CD14-positive monocyte (primary cell): ENCODE measurements around the gene TRIM33. TPM values are rescaled to one million over a fixed set of nuclear protein-coding genes. Genes with fewer than 3 reads are reported as not detected.
"Not testable (repeated sequence)": the region's sequence is repeated elsewhere in the genome, so short reads cannot be mapped to it uniquely, and the experiment has no call there.

ENCODE experiments used
- DNase-seq, 3 donors: peaks; one replicate each; pipeline ENCODE4 v3.0.0-alpha.2; 2011 to 2022
- H2AFZ ChIP-seq: 2 replicates; pipeline ENCODE4 v1.6.0; 2012; ENCODE audit warnings: mild to moderate bottlenecking, low read depth, low read length, inconsistent platforms; ENCODE audit not compliant: insufficient read depth, poor library complexity, severe bottlenecking
- H3K27ac ChIP-seq, 2 donors: 1 replicate in 1 of 2; 2 replicates in 1 of 2; pipeline ENCODE4 v1.5.1; 2012 to 2013; ENCODE audit warnings: low read length in 2 of 2, control low read depth in 1 of 2, inconsistent platforms in 1 of 2, low read depth in 1 of 2, mild to moderate bottlenecking in 1 of 2
- H3K27me3 ChIP-seq, 2 donors: one replicate each; pipeline versions ENCODE4 v1.6.0 to v1.6.1; 2011 to 2013; ENCODE audit warnings: low read length in 2 of 2; ENCODE audit not compliant: control insufficient read depth in 2 of 2, insufficient read depth in 2 of 2
- H3K36me3 ChIP-seq, 2 donors: replicated peaks in 1 of 2; 1 replicate in 1 of 2; 2 replicates in 1 of 2; pipeline versions ENCODE4 v1.5.1 to v1.6.1; 2012 to 2013; ENCODE audit warnings: low read length in 2 of 2, control low read depth in 1 of 2, inconsistent platforms in 1 of 2, mild to moderate bottlenecking in 1 of 2; ENCODE audit not compliant: insufficient read depth in 2 of 2, control insufficient read depth in 1 of 2
- H3K4me1 ChIP-seq, 2 donors: 1 replicate in 1 of 2; 2 replicates in 1 of 2; pipeline versions ENCODE4 v1.5.1 to v1.6.1; 2012 to 2013; ENCODE audit warnings: low read length in 2 of 2, control low read depth in 1 of 2, inconsistent platforms in 1 of 2, mild to moderate bottlenecking in 1 of 2, moderate library complexity in 1 of 2; ENCODE audit not compliant: insufficient read depth in 2 of 2, control insufficient read depth in 1 of 2
- H3K4me2 ChIP-seq: replicated peaks from 2 replicates; pipeline ENCODE3; 2012; ENCODE audit warnings: low read length, moderate library complexity, mild to moderate bottlenecking; ENCODE audit not compliant: poor library complexity, severe bottlenecking; ENCODE audit errors: extremely low read depth
- H3K4me3 ChIP-seq, 3 experiments: fragments of 200-600 bp in 1 of 3; sonication (generic) in 1 of 3; replicated peaks in 1 of 3; 1 replicate in 2 of 3; 2 replicates in 1 of 3; pipeline ENCODE4 v1.5.1; 2011 to 2013; ENCODE audit warnings: low read length in 3 of 3, mild to moderate bottlenecking in 3 of 3, control low read depth in 2 of 3, low read depth in 2 of 3, inconsistent platforms in 1 of 3, moderate library complexity in 1 of 3
- H3K79me2 ChIP-seq: 2 replicates; pipeline ENCODE4 v1.6.0; 2012; ENCODE audit warnings: mild to moderate bottlenecking, control low read depth, inconsistent platforms, low read length, moderate library complexity; ENCODE audit not compliant: insufficient read depth
- H3K9ac ChIP-seq: 2 replicates; pipeline ENCODE4 v1.6.0; 2017; ENCODE audit warnings: low read length, mild to moderate bottlenecking; ENCODE audit not compliant: insufficient read depth, poor library complexity, severe bottlenecking
- H3K9me3 ChIP-seq, 2 donors: replicated peaks in 1 of 2; 1 replicate in 1 of 2; 2 replicates in 1 of 2; pipeline versions ENCODE4 v1.5.1 to v1.6.1; 2012 to 2013; ENCODE audit warnings: low read length in 2 of 2, control low read depth in 1 of 2; ENCODE audit not compliant: control insufficient read depth in 1 of 2, insufficient read depth in 1 of 2
- H4K20me1 ChIP-seq: 2 replicates; pipeline ENCODE4 v1.6.0; 2012; ENCODE audit warnings: mild to moderate bottlenecking, low read length, control low read depth, moderate library complexity; ENCODE audit not compliant: insufficient read depth
- H3K27ac Mint-ChIP-seq, 7 donors: one replicate each; pipeline ENCODE4 v1.8.0; 2020; ENCODE audit warnings: mild to moderate bottlenecking in 7 of 7, mixed read lengths in 7 of 7, moderate library complexity in 6 of 7, inconsistent platforms in 2 of 7
- H3K27me3 Mint-ChIP-seq, 3 donors: one replicate each; pipeline ENCODE4 v1.8.0; 2021 to 2022; ENCODE audit warnings: low read depth in 3 of 3, mild to moderate bottlenecking in 3 of 3, mixed read lengths in 3 of 3, moderate library complexity in 3 of 3, inconsistent platforms in 1 of 3
- H3K36me3 Mint-ChIP-seq, 2 donors: one replicate each; pipeline ENCODE4 v1.8.0; 2020; ENCODE audit warnings: mixed read lengths in 2 of 2, inconsistent platforms in 1 of 2, mild to moderate bottlenecking in 1 of 2
- H3K4me1 Mint-ChIP-seq: one replicate; pipeline ENCODE4 v1.8.0; 2020; ENCODE audit warnings: mild to moderate bottlenecking, mixed read lengths
- H3K4me3 Mint-ChIP-seq, 2 donors: one replicate each; pipeline ENCODE4 v1.8.0; 2020; ENCODE audit warnings: mild to moderate bottlenecking in 2 of 2, mixed read lengths in 2 of 2, moderate library complexity in 1 of 2
- H3K9me3 Mint-ChIP-seq, 7 donors: one replicate each; pipeline ENCODE4 v1.8.0; 2020 to 2022; ENCODE audit warnings: mixed read lengths in 7 of 7, mild to moderate bottlenecking in 6 of 7, moderate library complexity in 6 of 7, inconsistent platforms in 2 of 7
- CTCF ChIP-seq: fragments of 200-600 bp; IDR thresholded peaks from one replicate; pipeline ENCODE4 v1.8.0; 2022; ENCODE audit warnings: antibody characterized with exemption, mild to moderate bottlenecking
- WGBS: methylation state at CpG from one replicate; pipeline ENCODE4 v1.1.5; 2013; ENCODE audit warnings: missing lambda C conversion rate; ENCODE audit not compliant: insufficient coverage; 5-methylcytosine and 5-hydroxymethylcytosine counted together
- intact Hi-C, 2 donors: fragments of 100-400 bp; cut with micrococcal nuclease; formaldehyde crosslinking; loops; one replicate each; pipeline versions ENCODE4 v1.15.0 to v1.15.1; 2023
- polyA plus RNA-seq, 3 donors: library from polyadenylated mRNA; depleted of rRNA in 1 of 3; unstranded in 2 of 3; stranded (reverse) in 1 of 3; fragments of 300-500 nt in 2 of 3; fragments of >200 nt in 1 of 3; fragmentation: Illumina TruSeq in 2 of 3; gene quantifications; 1 replicate in 2 of 3; 2 replicates in 1 of 3; pipeline ENCODE4 v1.2.3, GENCODE V29; 2012 to 2021

TRIM33 gene
- polyA plus RNA-seq, 3 donors: 11.8 to 16.5 (median 13.7) TPM

GRCh38 chr1:114423455-114423854 is 87.5 kb downstream of the TRIM33 start:
- Histone ChIP-seq H3K9me3 (no peaks in the 10 kb centered on the region), H3K27ac (no peak overlapping the region), H3K4me2 (no peak overlapping the region), H2AFZ (no peak overlapping the region), H3K27me3 (no peaks in the 10 kb centered on the region), H3K4me1 (no peaks in the 10 kb centered on the region), H4K20me1 (peaks cover 11% of the 10 kb centered on the region), H3K9ac (no peak overlapping the region), H3K36me3 (peaks cover 92 to 94% of the 10 kb centered on the region in 2 donors), H3K79me2 (no peaks in the 10 kb centered on the region), H3K4me3 (no peak overlapping the region)
- no peak for DNase-seq
- H3K27ac Mint-ChIP-seq: no peak overlapping the region
- intact Hi-C loops: no loop called here
- TF ChIP-seq CTCF: no peak
- H3K9me3 Mint-ChIP-seq: peaks cover 0 to 6% (median 0%) of the 10 kb centered on the region in 7 donors
- no peaks in the 10 kb centered on the region for H3K4me1 Mint-ChIP-seq
- H3K27me3 Mint-ChIP-seq: no peaks in the 10 kb centered on the region
- 98% methylated on average over 5 of the region's 7 CpGs for WGBS
- no peak overlapping the region for H3K4me3 Mint-ChIP-seq
- H3K36me3 Mint-ChIP-seq: peaks cover 71 to 82% of the 10 kb centered on the region in 2 donors

- H3K27me3 ChIP-seq, H2AFZ ChIP-seq, H3K9ac ChIP-seq, H3K9me3 ChIP-seq, DNase-seq, H3K4me1 ChIP-seq, H3K4me2 ChIP-seq, H3K27ac Mint-ChIP-seq, H3K4me3 ChIP-seq, H3K27me3 Mint-ChIP-seq, H3K4me3 Mint-ChIP-seq, H3K9me3 Mint-ChIP-seq, H4K20me1 ChIP-seq, H3K79me2 ChIP-seq, H3K27ac ChIP-seq, intact Hi-C loops, H3K4me1 Mint-ChIP-seq: not testable (repeated sequence)
- peaks cover 82 to 96% of the 10 kb centered on the region in 2 donors for H3K36me3 ChIP-seq
- WGBS: no CpG with 5 or more reads among the region's 7 CpGs
- H3K36me3 Mint-ChIP-seq: peaks cover 74 to 85% of the 10 kb centered on the region in 2 donors
These were observed 92.1 kb downstream of the TRIM33 start for GRCh38 chr1:114418948-114419347.
